GM18520 (cell line): ENCODE measurements around the gene SLC2A5.
"Not testable (repeated sequence)": the region's sequence is repeated elsewhere in the genome, so short reads cannot be mapped to it uniquely, and the experiment has no call there.

ENCODE experiments used
- ATAC-seq: cut with Tn5 transposase; IDR thresholded peaks from one replicate; pipeline ENCODE4 v1.9.1; 2021; ENCODE audit not compliant: unreplicated experiment

SLC2A5 gene

DNA sequence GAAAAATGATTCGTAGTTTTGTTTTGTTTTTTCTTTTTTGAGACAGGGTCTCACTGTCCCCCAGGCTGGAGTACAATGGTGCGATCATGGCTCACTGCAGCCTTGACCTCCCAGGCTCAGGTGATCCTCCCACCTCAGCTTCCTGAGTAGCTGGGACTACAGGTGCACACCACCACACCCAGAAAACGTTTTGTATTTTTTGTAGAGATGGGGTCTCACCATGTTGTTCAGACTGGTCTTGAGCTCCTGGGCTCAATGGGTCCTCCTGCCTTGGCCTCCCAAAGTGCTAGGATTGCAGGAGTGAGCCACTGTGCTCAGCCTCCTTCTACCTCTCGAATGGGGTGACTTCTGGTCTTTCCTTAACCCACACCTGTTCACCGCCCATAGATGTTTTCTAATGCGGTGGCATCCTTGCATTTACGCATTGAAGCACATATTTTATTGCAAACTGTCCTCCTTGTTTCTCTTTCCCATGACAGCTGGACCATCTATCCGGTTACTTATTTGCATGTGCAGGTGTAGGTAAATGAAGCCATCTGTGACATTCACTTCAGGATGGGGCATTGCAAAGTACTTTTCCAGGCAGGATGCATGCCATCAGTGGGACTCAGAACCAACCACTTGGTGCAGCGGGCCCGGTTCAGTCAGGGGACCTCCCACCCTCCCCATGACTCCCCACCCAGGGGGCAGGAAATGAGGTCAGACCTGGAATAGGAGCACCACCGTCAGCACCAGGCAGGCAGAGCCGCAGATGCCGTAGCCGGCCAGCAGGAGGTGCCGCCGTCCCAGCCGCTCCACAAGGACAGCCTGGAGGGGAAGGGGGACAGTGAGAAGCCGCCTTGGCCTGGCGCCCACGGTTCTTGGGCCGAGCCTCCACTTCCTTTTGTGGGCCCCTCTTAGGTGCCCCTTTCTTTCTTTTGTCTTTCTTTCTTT lies 59.7 kb downstream of the SLC2A5 start:
- no peak for ATAC-seq

DNA sequence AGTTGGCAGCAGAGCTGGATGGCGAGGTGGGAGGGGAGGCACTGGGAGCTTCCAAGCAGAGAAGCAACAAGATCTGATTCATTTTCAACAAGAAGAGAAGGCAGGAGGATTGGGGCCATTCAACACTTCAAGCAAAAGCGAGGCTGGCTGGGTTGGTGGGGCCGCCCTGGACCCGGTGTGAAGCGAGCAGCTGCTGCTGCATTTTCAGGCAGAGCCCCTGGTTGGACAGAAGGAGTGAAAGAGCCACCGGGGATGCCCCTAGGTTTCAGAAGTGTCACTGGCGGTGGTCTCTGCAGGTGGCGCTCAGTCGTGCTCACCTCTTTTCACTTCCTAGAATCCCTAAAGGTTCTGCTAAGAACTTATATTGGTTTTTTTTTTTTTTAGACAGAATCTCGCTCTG lies 61.2 kb downstream of the SLC2A5 start:
- no peak for ATAC-seq

DNA sequence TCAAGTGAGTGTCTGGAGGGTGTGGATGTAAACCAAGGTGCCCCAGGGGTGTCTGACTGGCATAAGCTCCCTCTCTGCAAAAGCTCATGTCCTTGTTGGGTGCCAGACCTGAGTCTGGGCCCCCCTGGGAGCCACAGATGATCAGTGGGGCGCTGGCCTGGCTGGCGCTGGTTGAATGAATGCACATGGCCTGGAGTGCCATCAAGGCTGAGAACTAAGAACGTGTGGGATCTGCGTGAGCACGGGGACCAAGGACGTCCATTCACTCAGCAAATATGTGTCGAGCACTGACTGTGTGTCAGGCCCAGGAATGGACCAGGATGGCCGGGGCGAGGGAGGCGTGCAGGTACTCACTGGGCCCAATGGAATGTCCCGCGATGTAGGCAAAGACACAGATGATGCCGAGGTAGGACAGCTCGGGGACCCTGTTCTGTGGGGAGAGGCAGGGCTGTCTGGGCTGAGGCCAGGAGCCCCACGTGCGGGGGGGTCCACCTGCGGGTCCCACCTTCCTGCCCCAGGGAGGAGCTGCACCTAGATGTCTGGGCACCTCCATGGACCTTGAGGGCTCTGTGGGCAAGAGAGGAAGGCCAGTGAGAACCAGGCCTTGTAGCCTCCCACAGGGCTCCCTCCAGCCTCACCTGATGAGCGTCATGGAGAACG lies 62.3 kb downstream of the SLC2A5 start:
- no peak for ATAC-seq

DNA sequence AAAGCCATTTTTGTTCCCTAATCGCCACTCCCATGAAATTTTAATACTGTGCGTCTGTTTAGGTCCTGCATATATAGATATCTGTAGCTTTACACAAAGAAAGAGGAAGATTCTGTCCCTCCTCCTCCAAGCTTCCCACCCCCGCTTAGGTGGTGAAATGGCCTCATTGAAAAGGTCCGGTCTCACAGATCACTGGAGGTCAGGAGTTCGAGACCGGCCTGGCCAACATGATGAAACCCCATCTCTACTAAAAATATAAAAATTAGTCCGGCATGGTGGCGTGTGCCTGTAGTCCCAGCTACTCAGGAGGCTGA lies 64.1 kb downstream of the SLC2A5 start:
- ATAC-seq = no peak

DNA sequence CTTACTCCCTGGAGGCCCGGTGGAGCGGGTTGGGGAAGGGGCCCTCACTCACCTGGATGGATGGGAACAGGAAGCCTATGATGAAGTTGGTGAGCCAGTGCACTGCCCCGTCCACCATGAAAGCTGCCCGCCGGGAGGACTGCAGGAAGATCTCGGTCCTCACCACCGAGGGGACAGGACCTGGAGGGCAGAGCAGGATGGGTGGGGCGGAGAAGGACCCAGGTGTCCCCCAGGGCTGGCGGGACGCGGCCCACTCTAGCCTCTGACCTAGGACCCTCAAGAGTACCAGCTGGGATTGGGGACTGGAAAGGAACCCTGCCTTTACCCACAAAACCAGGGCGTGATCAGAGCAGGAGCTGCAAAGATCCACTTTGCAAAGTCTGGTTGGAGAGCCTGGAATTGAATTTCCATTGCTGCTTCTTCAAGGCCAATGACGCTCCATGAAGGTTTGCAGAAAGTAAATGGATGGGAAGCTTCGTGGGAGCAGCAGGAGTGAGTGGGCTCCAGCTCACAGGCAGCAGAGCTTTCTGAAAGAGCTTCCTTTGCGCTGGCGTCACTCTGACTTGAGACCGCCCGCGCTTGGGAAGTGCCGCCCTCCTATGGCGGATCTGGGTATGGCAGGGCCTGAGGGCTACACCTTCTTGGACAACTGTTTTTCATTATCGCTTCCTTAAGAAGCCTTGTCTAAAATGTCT lies 64.6 kb downstream of the SLC2A5 start:
- ATAC-seq = peak; percentile 40

DNA sequence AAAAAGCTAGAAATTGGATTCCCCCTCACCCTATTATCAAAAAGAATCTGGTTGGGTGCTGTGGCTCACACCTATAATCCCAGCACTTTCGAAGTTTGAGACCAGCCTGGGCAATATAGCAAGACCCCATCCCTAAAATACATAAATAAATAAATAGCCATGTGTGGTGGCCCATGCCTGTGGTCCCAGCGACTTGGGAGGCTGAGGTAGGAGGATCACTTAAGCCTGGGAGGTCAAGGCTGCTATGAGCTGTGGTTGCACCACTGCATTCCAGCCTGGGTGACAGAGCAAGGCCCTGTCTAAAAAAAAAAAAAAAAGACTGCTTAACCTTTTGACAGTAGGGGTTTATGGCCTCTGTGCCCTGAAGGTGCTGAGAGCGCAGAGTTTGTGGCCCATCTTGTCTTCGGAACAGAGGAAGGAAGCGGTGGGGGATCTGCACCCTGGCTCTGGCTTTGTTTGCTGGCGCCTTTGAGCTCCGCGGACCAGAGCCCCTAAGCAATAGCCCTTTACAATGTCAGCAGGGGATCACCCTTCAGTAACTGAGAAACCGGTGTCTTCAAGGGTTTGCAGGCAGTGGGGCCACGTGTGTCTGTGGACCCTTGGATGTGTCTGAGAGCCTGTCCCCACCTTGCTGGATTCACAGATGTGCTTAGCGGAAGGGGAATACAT lies 65.3 kb downstream of the SLC2A5 start:
- no peak for ATAC-seq

DNA sequence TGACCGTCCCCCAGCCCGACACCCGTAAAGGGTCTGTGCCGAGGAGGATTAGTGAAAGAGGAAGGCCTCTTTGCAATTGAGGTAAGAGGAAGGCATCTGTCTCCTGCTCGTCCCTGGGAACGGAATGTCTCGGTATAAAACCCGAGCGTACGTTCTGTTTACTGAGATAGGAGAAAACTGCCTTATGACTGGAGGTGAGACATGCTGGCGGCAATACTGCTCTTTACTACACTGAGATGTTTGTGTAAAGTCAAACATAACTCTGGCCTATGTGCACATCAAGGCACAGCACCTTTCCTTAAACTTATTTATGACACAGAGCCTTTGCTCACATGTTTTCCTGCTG lies 67.2 kb downstream of the SLC2A5 start:
- not testable (repeated sequence) for ATAC-seq

DNA sequence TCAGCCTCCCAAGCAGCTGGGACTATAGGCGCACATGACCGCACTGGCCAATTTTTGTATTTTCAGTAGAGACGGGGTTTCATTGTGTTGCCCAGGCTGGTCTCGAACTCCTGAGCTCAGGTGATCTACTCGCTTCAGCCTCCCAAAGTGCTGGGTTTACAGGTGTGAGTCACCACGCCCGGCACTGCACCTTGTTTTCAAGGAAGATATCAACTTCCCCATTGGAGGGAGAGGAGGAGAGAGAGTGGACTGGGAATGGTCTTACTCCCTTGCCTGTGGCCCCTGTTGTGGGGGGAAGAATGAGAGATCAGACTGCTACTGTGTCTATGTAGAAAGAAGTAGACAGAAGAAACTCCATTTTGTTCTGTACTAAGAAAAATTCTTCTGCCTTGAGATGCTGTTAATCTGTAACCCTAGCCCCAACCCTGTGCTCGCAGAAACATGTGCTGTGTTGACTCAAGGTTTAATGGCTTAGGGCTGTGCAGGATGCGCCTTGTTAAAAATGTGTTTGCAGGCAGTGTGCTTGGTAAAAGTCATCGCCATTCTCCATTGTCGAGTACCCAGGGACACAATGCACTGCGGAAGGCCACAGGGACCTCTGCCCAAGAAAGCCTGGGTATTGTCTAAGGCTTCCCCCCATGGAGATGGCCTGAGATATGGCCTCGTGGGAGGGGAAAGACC lies 67.8 kb downstream of the SLC2A5 start:
- not testable (repeated sequence) for ATAC-seq

DNA sequence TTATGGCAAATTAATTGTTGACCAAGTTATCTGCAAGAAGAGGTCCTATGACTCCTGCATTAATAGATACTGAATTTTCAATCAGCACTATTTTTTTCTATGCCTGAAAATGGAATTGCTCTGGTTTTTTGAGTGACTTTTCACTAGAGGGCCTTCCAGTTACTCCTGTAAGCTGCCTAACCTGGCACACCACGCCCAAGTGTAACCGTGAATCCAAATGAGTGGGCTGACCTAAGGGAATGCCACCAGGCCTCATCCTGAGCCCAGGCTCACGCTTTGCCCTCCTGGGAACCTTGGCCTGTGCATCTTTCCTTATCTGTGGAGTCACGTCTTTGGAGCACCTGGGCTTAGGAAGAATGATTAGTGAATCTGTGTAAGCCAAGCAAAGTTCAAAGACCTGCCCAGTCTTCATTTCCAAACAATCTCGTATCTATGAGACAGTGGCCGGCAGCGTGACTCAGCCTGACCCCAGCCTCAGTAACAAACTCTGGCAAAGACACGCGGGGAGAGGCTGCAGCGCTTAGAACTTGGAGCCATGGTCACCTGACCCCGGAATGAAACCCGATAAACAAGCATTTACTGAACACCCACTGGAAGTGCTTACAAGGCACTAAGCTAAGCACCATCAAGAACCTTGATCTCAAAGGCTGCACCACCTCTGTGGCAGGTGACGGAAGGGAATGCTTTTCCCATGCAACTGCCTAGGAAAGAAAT lies 75.3 kb downstream of the SLC2A5 start:
- not testable (repeated sequence) for ATAC-seq

DNA sequence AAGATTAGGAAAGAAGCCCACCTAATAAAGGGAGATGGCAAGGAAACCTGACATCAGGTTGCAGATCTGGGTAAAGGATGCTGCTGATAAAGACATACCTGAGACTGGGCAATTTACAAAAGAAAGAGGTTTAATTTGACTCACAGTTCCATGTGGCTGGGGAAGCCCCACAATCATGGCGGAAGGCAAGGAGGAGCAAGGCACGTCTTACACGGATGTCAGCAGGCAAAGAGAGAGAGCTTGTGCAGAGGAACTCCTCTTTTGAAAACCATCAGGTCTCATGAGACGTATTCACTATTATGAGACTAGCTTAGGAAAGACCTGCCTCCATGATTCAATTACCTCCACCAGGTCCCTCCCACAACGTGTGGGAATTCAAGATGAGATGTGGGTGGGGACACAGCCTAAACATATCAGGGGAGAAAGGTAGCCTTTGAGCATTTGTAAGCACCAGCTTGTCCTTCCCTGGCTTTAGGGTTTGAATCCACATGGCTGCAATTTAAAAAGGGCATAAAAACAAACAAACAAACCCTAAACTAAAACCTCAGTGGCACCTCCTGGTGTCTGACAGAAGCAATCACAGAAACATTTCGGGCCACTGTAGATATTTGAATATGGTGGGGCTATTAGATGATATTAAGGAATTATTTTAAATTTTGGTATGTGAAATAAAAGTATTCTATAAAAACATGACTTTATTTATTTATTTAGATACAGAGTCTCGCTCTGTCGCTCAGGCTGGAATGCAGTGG lies 76.3 kb downstream of the SLC2A5 start:
- no peak for ATAC-seq

DNA sequence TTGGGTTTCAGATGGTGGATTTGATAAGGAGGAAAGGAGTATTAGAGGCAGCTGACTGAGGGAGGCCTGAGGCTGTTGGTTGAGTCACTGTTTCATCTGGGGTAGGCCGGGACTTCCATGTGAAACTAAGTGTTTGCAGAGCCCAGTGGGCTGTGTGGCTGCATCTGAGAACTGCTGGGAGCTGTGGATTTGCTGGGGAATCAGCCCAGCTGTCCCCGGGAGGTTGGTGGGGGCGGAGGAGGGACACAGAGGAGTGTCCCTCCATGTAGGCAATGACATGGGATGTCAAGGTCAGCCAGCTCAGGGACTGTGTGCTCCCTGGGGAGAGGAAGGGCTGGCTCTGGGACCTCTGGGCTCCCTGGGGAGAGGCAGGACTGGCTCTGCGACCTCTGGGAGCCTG lies 79.6 kb downstream of the SLC2A5 start:
- ATAC-seq = no peak

DNA sequence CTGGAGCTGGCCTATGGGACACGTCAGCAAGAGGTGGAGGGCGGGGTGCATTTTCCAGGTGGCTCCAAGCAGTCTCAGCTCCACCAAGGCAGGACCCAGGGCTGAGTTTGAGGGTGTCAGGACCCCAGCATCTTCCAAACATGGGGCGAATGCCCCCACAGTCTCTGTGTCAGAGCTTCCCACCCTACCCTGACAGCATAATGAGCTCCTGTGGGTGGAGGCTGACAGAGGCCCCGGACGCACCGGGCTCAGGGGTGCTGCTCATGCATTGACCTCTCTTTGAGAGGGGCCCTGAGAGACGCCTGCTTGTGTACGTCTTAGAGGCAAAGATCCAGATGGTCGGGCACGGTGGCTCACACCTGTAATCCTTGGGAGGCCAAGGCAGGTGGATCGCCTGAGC lies 80.4 kb downstream of the SLC2A5 start:
- ATAC-seq = no peak

DNA sequence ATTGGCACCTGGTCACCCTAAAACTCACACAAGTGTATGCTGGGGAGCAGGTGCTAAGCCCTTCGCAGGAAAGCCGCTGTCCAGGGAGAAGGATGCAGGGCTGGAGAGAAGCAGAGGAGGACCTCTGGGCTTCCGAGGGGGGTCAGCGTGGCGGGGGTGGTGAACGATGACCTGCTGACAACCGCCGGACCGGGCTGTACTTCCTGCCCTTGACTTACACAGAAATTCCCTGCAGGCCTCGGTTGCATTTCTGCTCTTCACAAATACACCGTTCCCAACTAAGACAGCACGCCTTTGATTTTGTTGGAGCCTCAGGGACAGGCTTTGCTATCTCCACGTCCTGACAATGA lies 80.8 kb downstream of the SLC2A5 start:
- ATAC-seq = no peak

DNA sequence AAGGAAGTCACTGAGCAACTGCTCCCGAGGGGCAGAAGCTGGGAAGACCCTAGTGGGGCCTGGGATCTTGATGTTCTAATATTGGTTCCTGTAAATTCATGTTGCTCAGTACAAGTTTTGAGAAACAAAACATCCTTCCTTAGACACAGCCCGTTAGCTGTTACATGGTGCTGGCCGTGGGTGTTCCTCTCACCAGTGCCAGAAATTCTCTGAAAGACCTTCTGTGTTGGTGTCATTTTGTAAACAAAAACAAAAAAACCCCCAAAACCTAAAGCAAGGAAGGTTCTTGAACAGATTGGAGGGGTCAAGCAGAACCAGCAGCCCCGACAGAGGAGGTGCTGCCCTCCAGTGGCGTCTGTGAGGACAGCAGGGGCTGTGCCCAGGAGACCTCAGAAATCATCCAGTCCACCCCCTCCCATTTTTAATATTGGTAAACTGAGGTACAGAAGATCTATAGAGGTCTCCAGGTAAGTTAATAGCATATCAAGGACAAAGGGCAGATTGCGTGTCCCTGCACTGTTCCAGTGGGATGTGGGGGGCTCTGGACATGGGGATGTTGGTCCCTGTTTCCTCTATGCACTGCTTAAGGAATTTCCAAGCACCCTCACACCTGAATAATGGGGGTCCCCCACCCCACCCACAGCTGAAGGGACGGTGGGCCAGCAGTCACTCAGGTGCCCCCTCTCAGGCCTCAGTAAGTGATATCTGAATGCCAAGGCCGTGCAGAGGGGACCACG lies 81.4 kb downstream of the SLC2A5 start:
- ATAC-seq = no peak

DNA sequence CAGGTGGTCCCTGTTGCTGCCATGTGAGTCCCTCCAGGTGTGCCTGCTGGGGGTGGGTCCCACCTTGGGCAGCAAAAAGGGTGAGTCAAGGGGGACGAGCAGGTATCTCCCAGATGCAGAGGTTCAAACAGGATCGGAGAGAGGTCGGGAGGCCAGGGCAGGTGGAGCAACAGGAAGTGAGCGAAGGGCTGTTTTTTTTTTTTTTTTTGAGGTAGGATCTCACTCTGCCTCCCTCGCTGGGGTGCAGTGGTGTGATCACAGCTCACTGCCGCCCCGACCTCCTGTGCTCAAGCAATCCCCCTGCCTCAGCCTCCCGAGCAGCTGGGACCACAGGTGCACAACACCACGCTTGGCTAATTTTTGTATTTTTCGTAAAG lies 82.6 kb downstream of the SLC2A5 start:
- no peak for ATAC-seq

DNA sequence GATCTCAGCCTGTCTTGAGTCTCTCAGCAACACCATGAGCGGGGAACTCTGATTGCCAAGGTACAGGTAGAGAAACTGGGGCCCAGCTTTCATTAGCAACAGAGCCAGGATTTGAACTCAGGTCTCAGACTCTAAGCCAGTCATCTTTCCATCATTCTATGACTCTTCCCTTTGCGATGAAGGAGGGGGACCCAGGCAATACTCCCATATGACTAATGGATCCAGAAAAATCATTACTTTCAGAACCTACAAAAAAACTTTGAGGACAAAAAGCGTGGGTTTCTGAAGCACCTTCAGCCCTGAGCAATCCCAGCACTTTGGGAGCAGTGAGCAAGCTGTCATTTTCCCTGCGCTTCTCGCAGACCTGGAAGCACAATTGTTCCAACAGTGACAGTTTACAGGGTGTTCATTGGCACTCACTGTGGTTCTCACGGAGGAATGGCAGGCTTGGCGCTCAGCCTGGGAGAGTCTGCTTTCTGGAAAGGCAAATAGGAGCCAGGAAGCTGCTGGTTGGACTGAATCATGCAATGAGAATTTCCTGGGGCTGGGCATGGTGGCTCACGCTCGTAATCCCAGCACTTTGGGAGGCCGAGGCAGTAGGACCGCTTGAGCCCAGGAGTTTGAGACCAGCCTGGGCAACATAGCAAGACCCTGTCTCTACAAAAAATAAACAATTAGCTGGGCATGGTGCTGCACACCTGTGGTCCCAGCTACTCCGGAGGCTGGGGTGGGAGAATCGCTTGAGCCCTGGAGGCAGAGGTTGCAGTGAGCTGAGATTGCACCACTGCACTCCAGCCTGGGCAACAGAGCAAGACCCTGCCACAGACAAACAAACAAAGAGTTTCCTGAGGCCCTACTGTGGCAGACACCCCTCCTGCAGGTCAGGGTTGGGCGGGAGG lies 83.3 kb downstream of the SLC2A5 start:
- no peak for ATAC-seq
